Common myeloid progenitor, CD34-positive (primary cell): ENCODE results near the gene GNA12.
"Not testable (repeated sequence)": the region's sequence is repeated elsewhere in the genome, so short reads cannot be mapped to it uniquely, and the experiment has no call there.

Experiments used
- CTCF ChIA-PET: fragments of 350-600 bp; sonication (Branson Sonifier 250); formaldehyde crosslinking; loops from one replicate; lab custom pipeline; 2021; ENCODE audit warnings: antibody characterized with exemption; lab: Charles Lee
- POLR2A ChIA-PET: fragments of 350-600 bp; sonication (Branson Sonifier 250); formaldehyde crosslinking; loops from one replicate; lab custom pipeline; 2021; ENCODE audit warnings: antibody characterized with exemption; lab: Charles Lee
- DNase-seq, 3 donors: peaks; one replicate each; pipeline versions ENCODE4 v3.0.0 to v3.0.0-alpha.2; 2013
- H3K27ac ChIP-seq, 2 experiments: 1 replicate in 1 of 2; 2 replicates in 1 of 2; pipeline ENCODE4 v1.7.0; 2013; ENCODE audit warnings: inconsistent platforms in 2 of 2, low read length in 2 of 2, mild to moderate bottlenecking in 2 of 2, low read depth in 1 of 2, moderate library complexity in 1 of 2; ENCODE audit not compliant: severe bottlenecking in 2 of 2, insufficient read depth in 1 of 2, poor library complexity in 1 of 2
- H3K27me3 ChIP-seq, 5 experiments: replicated peaks in 2 of 5; 1 replicate in 3 of 5; 2 replicates in 2 of 5; pipeline versions ENCODE4 v1.6.1 to v1.7.0; 2013; ENCODE audit warnings: low read length in 4 of 5, mild to moderate bottlenecking in 2 of 5, moderate library complexity in 2 of 5, inconsistent platforms in 1 of 5; ENCODE audit not compliant: insufficient read depth in 5 of 5, control insufficient read depth in 4 of 5
- H3K36me3 ChIP-seq, 4 experiments: 1 replicate in 2 of 4; 2 replicates in 2 of 4; pipeline versions ENCODE4 v1.6.1 to v1.7.0; 2013; ENCODE audit warnings: low read length in 3 of 4, control low read depth in 1 of 4, mild to moderate bottlenecking in 1 of 4; ENCODE audit not compliant: control insufficient read depth in 4 of 4, insufficient read depth in 4 of 4
- H3K4me1 ChIP-seq, 4 experiments: 1 replicate in 3 of 4; 2 replicates in 1 of 4; pipeline versions ENCODE4 v1.6.1 to v1.7.1; 2013; ENCODE audit warnings: low read length in 3 of 4, mild to moderate bottlenecking in 3 of 4, control low read depth in 1 of 4, inconsistent platforms in 1 of 4, moderate library complexity in 1 of 4; ENCODE audit not compliant: control insufficient read depth in 4 of 4, insufficient read depth in 4 of 4; ENCODE audit errors: control extremely low read depth in 1 of 4
- H3K4me3 ChIP-seq, 7 experiments: 1 replicate in 4 of 7; 2 replicates in 3 of 7; pipeline versions ENCODE4 v1.5.1 to v1.7.0; 2013; ENCODE audit warnings: mild to moderate bottlenecking in 7 of 7, low read length in 6 of 7, moderate library complexity in 6 of 7, inconsistent platforms in 2 of 7, low read depth in 2 of 7, control low read depth in 1 of 7; ENCODE audit not compliant: insufficient read depth in 4 of 7, control insufficient read depth in 1 of 7; ENCODE audit errors: extremely low read depth in 1 of 7
- H3K9me3 ChIP-seq, 5 experiments: 1 replicate in 4 of 5; 2 replicates in 1 of 5; pipeline versions ENCODE4 v1.6.1 to v1.7.1; 2013; ENCODE audit warnings: low read length in 4 of 5, mild to moderate bottlenecking in 2 of 5, inconsistent platforms in 1 of 5, low read depth in 1 of 5, moderate library complexity in 1 of 5; ENCODE audit not compliant: control insufficient read depth in 4 of 5, insufficient read depth in 2 of 5; ENCODE audit errors: control extremely low read depth in 1 of 5
- WGBS: methylation state at CpG from one replicate; pipeline ENCODE4 v1.1.5; 2013; ENCODE audit not compliant: insufficient coverage; 5-methylcytosine and 5-hydroxymethylcytosine counted together

GNA12 gene

GRCh38 chr7:2724453-2725177 is 119.5 kb downstream of the GNA12 start:
- ChIA-PET CTCF (interaction anchor here (1.1 to 23.9 kb wide), 9 partner anchors 5 to 97 kb away, joined by 3 to 441 read pairs (median 5); no protein-coding TSS in a partner anchor), POLR2A (interaction anchor here (0.6 to 2.0 kb wide), 2 partner anchors 10 to 14 kb away, joined by 4 to 6 read pairs; no protein-coding TSS in a partner anchor)
- no peak overlapping the region for H3K27ac ChIP-seq
- 95% methylated on average over 27 of the region's 31 CpGs for WGBS
- DNase-seq = no peak
- H3K27me3 ChIP-seq = no peaks in the 10 kb centered on the region
- no peaks in the 10 kb centered on the region for H3K9me3 ChIP-seq
- H3K36me3 ChIP-seq = peaks cover 2 to 54% (median 22%) of the 10 kb centered on the region in 4 experiments
- H3K4me1 ChIP-seq = peaks cover 0 to 44% (median 41%) of the 10 kb centered on the region in 4 experiments
- H3K4me3 ChIP-seq = no peak overlapping the region

GRCh38 chr7:2724036-2724435 is 120.1 kb downstream of the GNA12 start:
- ChIA-PET POLR2A (interaction anchor here (2.0 kb wide), 1 partner anchor 10 kb away, joined by 6 read pairs; no protein-coding TSS in a partner anchor), CTCF (interaction anchor here (0.8 to 23.9 kb wide), 9 partner anchors 5 to 233 kb away, joined by 3 to 441 read pairs (median 3); no protein-coding TSS in a partner anchor)
- Histone ChIP-seq H3K4me1 (peaks cover 0 to 44% (median 39%) of the 10 kb centered on the region in 4 experiments), H3K36me3 (peaks cover 2 to 48% (median 22%) of the 10 kb centered on the region in 4 experiments)
- H3K9me3 ChIP-seq, H3K27me3 ChIP-seq, H3K4me3 ChIP-seq, H3K27ac ChIP-seq, DNase-seq: not testable (repeated sequence)
- 96% methylated on average over 12 of the region's 15 CpGs for WGBS

- Histone ChIP-seq H3K36me3 (peaks cover 2 to 48% (median 22%) of the 10 kb centered on the region in 4 experiments), H3K4me3 (no peak overlapping the region), H3K9me3 (no peaks in the 10 kb centered on the region), H3K27ac (no peak overlapping the region), H3K4me1 (peaks cover 0 to 44% (median 39%) of the 10 kb centered on the region in 4 experiments), H3K27me3 (no peaks in the 10 kb centered on the region)
- peak in 1 of 3 donors; percentile 26 for DNase-seq
- WGBS = 95% methylated on average over 20 of the region's 23 CpGs
- ChIA-PET CTCF (interaction anchor here (0.8 to 23.9 kb wide), 8 partner anchors 4 to 234 kb away, joined by 3 to 441 read pairs (median 4); no protein-coding TSS in a partner anchor), POLR2A (interaction anchor here (2.0 kb wide), 1 partner anchor 11 kb away, joined by 6 read pairs; no protein-coding TSS in a partner anchor)
These were observed 120.8 kb downstream of the GNA12 start for GRCh38 chr7:2723138-2723850.

GRCh38 chr7:2722591-2722990 is 121.5 kb downstream of the GNA12 start:
- WGBS = 95% methylated on average over 2 of the region's 4 CpGs
- Histone ChIP-seq H3K36me3 (peaks cover 2 to 48% (median 24%) of the 10 kb centered on the region in 4 experiments), H3K9me3 (no peaks in the 10 kb centered on the region), H3K4me3 (no peak overlapping the region), H3K27ac (no peak overlapping the region), H3K27me3 (no peaks in the 10 kb centered on the region), H3K4me1 (peaks cover 0 to 47% (median 42%) of the 10 kb centered on the region in 4 experiments)
- no peak for DNase-seq
- ChIA-PET POLR2A (interaction anchor here (2.0 kb wide), 1 partner anchor 12 kb away, joined by 6 read pairs; no protein-coding TSS in a partner anchor), CTCF (interaction anchor here (1.0 to 23.9 kb wide), 5 partner anchors 3 to 134 kb away, joined by 3 to 441 read pairs (median 11); no protein-coding TSS in a partner anchor)

- Histone ChIP-seq H3K27ac (no peak overlapping the region), H3K9me3 (no peaks in the 10 kb centered on the region), H3K36me3 (peaks cover 2 to 47% (median 24%) of the 10 kb centered on the region in 4 experiments), H3K4me1 (peaks cover 0 to 55% (median 50%) of the 10 kb centered on the region in 4 experiments), H3K27me3 (no peaks in the 10 kb centered on the region), H3K4me3 (no peak overlapping the region)
- ChIA-PET CTCF (interaction anchor here (1.0 to 23.9 kb wide), 6 partner anchors 3 to 135 kb away, joined by 3 to 441 read pairs (median 8); no protein-coding TSS in a partner anchor), POLR2A (no interaction called here)
- 94% methylated on average over 19 of the region's 19 CpGs for WGBS
- DNase-seq = no peak
These were observed 122.3 kb downstream of the GNA12 start for GRCh38 chr7:2721842-2722241.

GRCh38 chr7:2720024-2720423 is 124.1 kb downstream of the GNA12 start:
- Histone ChIP-seq H3K9me3 (no peaks in the 10 kb centered on the region), H3K4me1 (peaks cover 4 to 73% (median 67%) of the 10 kb centered on the region in 4 experiments), H3K27me3 (no peaks in the 10 kb centered on the region), H3K36me3 (peaks cover 0 to 29% (median 12%) of the 10 kb centered on the region in 4 experiments), H3K27ac (no peak overlapping the region), H3K4me3 (no peak overlapping the region)
- WGBS = 98% methylated on average over 15 of the region's 16 CpGs
- ChIA-PET POLR2A (interaction anchor here (1.4 to 6.6 kb wide), 2 partner anchors 10 to 17 kb away, joined by 6 to 105 read pairs; no protein-coding TSS in a partner anchor), CTCF (interaction anchor here (1.0 to 22.3 kb wide), 14 partner anchors 10 to 145 kb away, joined by 3 to 441 read pairs (median 6); no protein-coding TSS in a partner anchor)
- DNase-seq = no peak
